Measurements from ENCODE around the gene NELFB.

NELFB gene

DNA sequence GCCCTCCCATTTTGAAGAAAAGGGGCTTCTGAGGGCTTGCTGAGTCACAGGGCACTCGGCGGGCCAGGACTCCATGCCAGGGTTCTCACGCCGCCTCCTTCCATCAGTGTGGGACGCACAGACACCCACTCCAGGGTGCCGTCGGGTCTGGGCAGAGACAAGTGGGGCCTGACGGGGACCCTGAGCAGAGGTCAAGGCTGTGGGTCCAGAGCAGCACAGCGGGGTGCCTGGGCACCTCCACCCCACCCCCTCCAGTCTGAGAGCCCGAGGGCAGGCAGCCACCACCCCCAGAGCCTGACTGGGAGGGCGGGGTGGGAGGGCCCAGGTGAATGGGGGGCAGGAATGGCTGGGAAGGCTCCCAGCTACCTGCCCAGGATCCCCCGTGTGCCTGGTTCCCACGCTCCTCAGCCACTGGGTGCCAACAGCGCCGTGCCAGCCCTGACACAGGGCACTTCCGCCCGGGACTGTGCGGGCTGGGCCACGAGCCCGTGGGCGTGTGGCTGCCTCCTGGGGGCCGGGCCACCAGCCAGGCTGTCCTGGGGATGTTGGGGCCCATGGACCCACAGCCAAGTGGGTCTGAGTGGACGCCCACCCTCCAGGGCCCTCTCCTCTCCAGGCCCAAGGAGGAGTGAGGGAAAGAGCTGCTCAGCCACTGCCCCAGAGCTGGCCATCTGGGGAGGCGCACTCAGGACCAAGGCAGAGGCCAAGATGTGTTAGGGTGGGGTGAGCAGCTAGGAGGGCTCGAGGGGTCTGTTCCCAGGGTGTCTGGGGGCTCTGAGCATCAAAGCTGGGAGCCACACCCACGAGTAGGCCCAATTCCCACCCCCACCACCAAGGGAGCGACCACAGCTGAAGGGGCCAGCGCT, 57.1 kb downstream of the NELFB start:
- Histone ChIP-seq H3K27me3 (replicated peaks; ENCODE audit: control insufficient read depth, insufficient read depth, low read length) (no peaks in the 10 kb centered on the region), H3K4me3 (replicated peaks; ENCODE audit: low read depth, low read length) (no peak overlapping the region), H3K36me3 (ENCODE audit: control insufficient read depth, insufficient read depth, low read length) (no peaks in the 10 kb centered on the region)
- TF ChIP-seq, protein P1, sequence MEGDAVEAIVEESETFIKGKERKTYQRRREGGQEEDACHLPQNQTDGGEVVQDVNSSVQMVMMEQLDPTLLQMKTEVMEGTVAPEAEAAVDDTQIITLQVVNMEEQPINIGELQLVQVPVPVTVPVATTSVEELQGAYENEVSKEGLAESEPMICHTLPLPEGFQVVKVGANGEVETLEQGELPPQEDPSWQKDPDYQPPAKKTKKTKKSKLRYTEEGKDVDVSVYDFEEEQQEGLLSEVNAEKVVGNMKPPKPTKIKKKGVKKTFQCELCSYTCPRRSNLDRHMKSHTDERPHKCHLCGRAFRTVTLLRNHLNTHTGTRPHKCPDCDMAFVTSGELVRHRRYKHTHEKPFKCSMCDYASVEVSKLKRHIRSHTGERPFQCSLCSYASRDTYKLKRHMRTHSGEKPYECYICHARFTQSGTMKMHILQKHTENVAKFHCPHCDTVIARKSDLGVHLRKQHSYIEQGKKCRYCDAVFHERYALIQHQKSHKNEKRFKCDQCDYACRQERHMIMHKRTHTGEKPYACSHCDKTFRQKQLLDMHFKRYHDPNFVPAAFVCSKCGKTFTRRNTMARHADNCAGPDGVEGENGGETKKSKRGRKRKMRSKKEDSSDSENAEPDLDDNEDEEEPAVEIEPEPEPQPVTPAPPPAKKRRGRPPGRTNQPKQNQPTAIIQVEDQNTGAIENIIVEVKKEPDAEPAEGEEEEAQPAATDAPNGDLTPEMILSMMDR (IDR thresholded peaks at IDR 0.05; ENCODE audit: insufficient read depth, low read length, poor library complexity, severe bottlenecking), result no peak
- no peak for DNase-seq (ENCODE audit: extremely low read depth, insufficient read length)

DNA sequence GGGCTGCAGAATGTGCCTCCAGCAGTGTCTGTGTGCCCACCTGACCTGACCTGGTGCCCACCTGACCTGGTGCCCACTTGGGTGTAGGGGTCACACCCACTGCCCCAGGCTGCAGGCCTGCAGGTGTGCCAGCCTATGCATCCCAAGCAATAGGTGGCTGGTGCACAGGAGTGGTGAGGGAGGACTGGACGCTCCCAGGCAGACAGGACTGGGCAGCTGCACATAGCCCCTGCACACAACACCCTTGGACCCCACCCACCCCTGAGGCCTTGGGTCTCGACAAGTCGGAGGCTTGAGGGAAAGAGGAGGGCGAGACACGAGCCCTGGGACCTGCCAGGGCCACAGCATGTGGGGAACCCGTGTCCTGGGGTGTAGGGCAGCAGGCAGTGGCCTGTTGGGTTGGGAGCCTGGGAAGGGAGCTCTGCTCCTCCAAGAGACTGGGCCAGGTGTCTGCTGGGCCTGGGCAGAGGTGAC, 57.8 kb downstream of the NELFB start:
- no peak for DNase-seq (ENCODE audit: extremely low read depth, insufficient read length)
- H3K36me3 ChIP-seq (ENCODE audit: control insufficient read depth, insufficient read depth, low read length), result no peaks in the 10 kb centered on the region
- no peaks in the 10 kb centered on the region for H3K27me3 ChIP-seq (replicated peaks; ENCODE audit: control insufficient read depth, insufficient read depth, low read length)
- TF ChIP-seq, protein P1 (IDR thresholded peaks at IDR 0.05; ENCODE audit: insufficient read depth, low read length, poor library complexity, severe bottlenecking), result no peak
- H3K4me3 ChIP-seq (replicated peaks; ENCODE audit: low read depth, low read length), result no peak overlapping the region

DNA sequence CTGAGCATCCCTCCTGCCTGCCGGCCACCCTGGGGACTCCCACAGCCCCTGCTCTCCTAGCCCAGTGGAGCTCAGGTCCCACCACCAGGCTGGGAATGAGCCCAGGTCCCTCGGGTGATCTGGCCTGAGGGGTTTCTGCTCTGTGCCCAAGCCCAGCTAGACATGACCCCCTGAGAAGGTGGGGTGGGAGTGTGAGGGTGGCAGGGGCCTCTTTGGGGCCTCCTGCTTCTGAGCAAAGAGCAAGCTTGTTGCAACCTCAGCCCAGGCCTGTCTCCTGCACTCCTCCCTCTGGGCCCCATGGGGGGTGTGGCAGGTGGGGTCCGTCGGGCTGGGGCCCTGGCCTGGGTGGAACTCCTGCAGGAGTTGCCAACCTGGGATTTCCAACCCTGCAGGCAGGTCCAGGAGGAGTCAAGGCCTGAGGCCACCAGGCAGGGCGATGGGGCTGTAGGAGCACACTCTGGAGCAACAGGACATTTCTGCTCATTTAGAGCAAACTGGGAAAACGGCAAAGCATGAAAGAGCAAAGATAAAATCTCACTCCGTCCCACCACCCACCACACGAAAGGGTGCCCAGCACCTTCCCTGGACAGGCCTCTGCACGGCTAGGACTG, 58.3 kb downstream of the NELFB start:
- Histone ChIP-seq H3K27me3 (replicated peaks; ENCODE audit: control insufficient read depth, insufficient read depth, low read length) (no peaks in the 10 kb centered on the region), H3K4me3 (replicated peaks; ENCODE audit: low read depth, low read length) (no peak overlapping the region), H3K36me3 (ENCODE audit: control insufficient read depth, insufficient read depth, low read length) (no peaks in the 10 kb centered on the region)
- TF ChIP-seq, protein P1 (IDR thresholded peaks at IDR 0.05; ENCODE audit: insufficient read depth, low read length, poor library complexity, severe bottlenecking), result no peak
- DNase-seq (ENCODE audit: extremely low read depth, insufficient read length), result no peak

DNA sequence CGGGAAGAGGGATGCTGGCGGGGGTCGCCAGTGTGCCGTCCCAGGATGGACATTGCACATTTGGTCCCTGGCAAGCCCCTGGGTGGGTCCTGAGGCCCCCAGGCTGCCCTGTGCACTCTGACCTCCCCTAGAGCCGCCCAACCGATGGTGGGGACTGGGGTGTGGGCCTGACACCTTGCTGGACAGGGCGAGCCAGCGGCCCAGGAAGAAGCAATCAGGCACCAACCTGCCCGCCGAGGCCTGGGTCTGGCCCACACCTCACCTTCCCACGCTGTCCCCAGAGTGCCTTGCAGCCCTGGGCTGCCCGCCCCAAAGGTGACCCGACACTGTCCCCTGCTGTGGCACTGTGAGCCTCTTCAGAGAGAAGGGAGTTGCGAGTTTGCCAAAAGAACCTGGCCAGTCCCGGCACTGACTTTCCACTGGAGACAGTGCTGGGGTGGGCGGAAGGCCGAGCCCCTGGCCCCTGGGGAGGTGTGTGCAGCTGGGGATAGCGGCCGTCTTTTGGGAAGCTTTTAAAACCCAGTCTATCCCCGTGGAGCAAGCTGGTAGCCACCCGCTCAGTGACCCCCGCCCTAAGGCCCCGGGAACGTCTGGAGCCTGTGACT, 58.9 kb downstream of the NELFB start:
- TF ChIP-seq, protein P1 (IDR thresholded peaks at IDR 0.05; ENCODE audit: insufficient read depth, low read length, poor library complexity, severe bottlenecking), result no peak
- DNase-seq (ENCODE audit: extremely low read depth, insufficient read length), result no peak
- Histone ChIP-seq H3K27me3 (replicated peaks; ENCODE audit: control insufficient read depth, insufficient read depth, low read length) (no peaks in the 10 kb centered on the region), H3K4me3 (replicated peaks; ENCODE audit: low read depth, low read length) (no peak overlapping the region), H3K36me3 (ENCODE audit: control insufficient read depth, insufficient read depth, low read length) (no peaks in the 10 kb centered on the region)

DNA sequence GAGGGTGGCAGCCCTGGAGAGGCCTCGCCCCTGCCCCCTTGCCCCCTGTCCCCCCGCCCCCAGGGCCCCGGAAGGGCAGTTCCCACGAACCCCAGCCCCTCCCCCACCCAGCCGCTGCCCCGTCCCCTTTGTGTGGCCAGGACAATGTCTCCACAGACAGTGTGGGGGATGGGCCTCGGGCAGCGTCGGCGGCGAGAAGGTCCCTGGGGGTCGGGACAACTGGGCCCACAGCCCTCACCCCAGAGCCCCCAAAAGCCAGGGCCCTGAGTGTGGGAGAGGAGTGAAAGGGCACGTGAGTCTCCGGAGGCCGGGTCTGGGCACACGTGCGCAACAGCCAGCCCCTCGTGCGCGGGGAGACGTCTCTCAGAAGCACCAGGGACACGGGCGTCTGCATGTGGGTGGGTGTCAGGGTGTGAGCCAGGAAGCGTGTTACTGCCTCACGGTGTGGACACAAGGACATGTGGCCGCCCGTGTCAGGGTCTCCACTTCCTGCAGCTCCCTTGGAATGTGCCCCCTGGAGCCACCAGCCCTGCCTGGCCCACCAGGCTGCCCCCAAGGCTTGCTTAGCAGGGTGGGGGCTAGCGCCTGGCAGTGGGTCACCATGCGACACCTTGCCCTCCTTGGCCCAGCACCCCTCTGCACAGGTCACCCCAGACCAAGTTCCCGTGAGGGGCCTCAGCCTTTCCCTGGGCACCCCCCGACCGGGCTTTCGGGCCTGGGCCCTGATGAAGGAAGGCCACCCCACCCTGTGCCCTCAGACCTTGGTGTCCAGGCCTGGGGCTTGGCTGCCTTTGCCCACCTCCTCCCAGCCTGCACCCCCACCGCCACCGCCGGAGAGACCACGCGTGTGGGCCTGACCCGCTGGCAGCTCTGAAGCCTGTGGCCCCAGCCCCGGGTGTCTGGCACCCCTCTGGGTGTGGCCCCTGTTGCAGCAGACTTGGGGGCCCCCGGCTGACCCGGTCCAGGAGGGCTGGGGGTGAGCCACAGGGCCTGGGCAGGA, 59.7 kb downstream of the NELFB start:
- H3K27me3 ChIP-seq (replicated peaks; ENCODE audit: control insufficient read depth, insufficient read depth, low read length), result no peaks in the 10 kb centered on the region
- H3K36me3 ChIP-seq (ENCODE audit: control insufficient read depth, insufficient read depth, low read length), result no peaks in the 10 kb centered on the region
- TF ChIP-seq, protein P1 (IDR thresholded peaks at IDR 0.05; ENCODE audit: insufficient read depth, low read length, poor library complexity, severe bottlenecking), result no peak
- H3K4me3 ChIP-seq (replicated peaks; ENCODE audit: low read depth, low read length), result no peak overlapping the region
- peak; percentile 15 for DNase-seq (ENCODE audit: extremely low read depth, insufficient read length)
